Skeletal muscle satellite cell (primary cell): ENCODE measurements around the gene TMA7B.

Experiments used
- H3K27me3 ChIP-seq: 2 replicates; pipeline ENCODE4 v1.7.0; 2013; ENCODE audit warnings: low read length; ENCODE audit not compliant: control insufficient read depth, insufficient read depth
- H3K36me3 ChIP-seq: 2 replicates; pipeline ENCODE4 v1.7.0; 2013; ENCODE audit warnings: mild to moderate bottlenecking, control low read depth, low read length; ENCODE audit not compliant: insufficient read depth
- H3K4me1 ChIP-seq: 2 replicates; pipeline ENCODE4 v1.7.0; 2013; ENCODE audit warnings: low read length; ENCODE audit not compliant: control insufficient read depth, insufficient read depth
- H3K4me2 ChIP-seq: 2 replicates; pipeline ENCODE4 v1.7.0; 2013; ENCODE audit warnings: mild to moderate bottlenecking, low read length
- H3K4me3 ChIP-seq: 2 replicates; pipeline ENCODE4 v1.7.0; 2013; ENCODE audit warnings: low read length
- H3K9ac ChIP-seq: 2 replicates; pipeline ENCODE4 v1.7.0; 2013; ENCODE audit warnings: mild to moderate bottlenecking, low read depth, low read length, moderate library complexity
- H3K9me3 ChIP-seq: replicated peaks from 2 replicates; pipeline ENCODE4 v1.7.0; 2013; ENCODE audit warnings: mild to moderate bottlenecking, control low read depth, low read length

Gene TMA7B

DNA sequence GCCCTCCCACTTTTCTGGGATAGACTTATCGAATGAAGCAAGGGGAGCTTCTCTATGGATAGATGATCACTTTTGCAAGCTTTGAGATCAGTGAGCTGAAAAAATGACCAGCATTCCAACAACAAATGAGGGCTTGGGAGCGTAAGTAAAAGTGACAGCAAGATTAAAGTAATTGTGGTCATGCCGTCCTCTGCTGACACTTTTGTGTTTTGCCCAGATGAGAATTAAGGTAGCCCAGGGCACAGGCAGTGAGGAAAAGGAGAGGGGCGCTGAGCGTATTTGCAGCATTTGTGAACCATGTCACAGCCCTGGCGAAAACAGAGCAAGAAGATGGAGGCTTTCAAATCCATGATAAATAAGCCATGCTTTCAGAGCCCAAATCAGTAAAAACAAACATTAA is 24.6 kb upstream of the TMA7B start:
- Histone ChIP-seq H3K4me2 (no peak overlapping the region), H3K4me3 (no peak overlapping the region), H3K9me3 (no peaks in the 10 kb centered on the region), H3K36me3 (no peaks in the 10 kb centered on the region), H3K27me3 (peaks cover 60% of the 10 kb centered on the region), H3K9ac (no peak overlapping the region), H3K4me1 (no peaks in the 10 kb centered on the region)

GRCh38 chr22:39936523-39937145 is 23.6 kb upstream of the TMA7B start:
- Histone ChIP-seq H3K27me3 (peaks cover 51% of the 10 kb centered on the region), H3K4me2 (no peak overlapping the region), H3K9ac (no peak overlapping the region), H3K36me3 (no peaks in the 10 kb centered on the region), H3K4me1 (no peaks in the 10 kb centered on the region), H3K4me3 (no peak overlapping the region), H3K9me3 (no peaks in the 10 kb centered on the region)

DNA sequence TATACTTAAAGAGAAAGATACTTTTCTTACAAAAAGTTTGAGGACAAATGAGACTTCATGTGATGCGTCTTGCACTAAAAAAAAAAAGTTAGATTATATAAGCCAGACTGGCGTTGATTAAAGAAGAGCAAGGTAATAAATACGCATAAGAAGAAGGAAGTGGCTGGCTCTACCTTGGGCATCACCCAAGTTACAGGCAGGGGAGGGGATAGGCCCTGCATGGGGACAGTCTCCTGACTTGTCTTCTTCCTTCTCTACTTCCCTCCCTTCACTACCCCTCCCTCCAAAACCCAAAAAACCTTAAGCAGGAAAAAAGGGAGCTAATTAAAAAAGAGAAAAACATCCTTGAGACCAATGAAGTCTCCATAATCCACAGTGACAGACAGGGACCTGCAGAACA is 22.3 kb upstream of the TMA7B start:
- Histone ChIP-seq H3K36me3 (no peaks in the 10 kb centered on the region), H3K27me3 (peaks cover 45% of the 10 kb centered on the region), H3K9me3 (no peaks in the 10 kb centered on the region), H3K4me1 (no peaks in the 10 kb centered on the region), H3K4me2 (no peak overlapping the region), H3K9ac (no peak overlapping the region), H3K4me3 (no peak overlapping the region)

DNA sequence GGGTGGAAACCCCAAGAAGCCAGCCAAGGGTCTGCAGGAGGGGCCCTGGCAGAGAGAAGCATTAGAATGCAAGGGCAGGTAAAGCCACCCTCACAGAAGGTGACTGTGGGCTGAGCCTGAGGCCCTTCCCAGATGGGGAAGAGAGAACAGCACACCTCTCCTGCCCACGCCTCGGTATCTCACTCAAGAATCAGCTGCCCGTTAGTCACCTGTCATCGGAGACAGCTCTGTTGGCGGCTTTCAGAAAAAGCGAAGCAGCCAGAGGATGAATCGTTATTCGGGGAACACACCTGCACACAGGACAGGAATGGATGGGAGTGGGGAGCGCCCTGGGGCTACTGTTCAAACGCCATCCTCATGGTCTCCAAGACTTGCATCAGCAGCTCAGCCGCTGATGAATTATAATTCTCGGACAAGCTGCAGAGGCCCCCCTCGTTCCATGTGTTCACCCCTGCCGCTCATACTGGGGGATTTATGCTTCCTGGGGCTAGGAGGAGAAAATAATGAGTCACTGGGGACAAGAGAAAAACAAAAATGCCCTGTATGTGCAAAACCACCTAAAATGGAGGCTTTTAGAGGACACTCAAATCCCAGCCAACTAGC is 21.6 kb upstream of the TMA7B start:
- Histone ChIP-seq H3K9me3 (no peaks in the 10 kb centered on the region), H3K4me2 (no peak overlapping the region), H3K4me1 (no peaks in the 10 kb centered on the region), H3K4me3 (no peak overlapping the region), H3K9ac (no peak overlapping the region), H3K36me3 (no peaks in the 10 kb centered on the region), H3K27me3 (peaks cover 45% of the 10 kb centered on the region)

DNA sequence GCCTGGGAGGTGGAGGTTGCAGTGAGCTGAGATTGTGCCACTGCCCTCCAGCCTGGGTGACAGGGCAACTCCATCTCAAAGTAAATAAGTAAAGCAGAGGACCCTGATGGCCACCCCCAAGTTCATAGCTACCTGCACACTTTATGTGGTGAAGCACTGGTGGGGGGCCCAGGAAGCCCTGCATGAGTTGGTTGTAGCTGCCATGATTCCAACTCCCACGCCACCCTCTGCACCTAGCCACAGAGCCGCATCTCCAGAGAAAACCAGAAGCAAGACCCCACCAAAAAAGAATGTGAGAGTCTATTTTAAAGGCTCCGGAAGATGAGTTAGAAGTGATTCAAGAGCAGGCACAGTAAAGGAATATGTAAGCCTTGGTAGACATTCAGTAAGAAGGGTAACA is 20.4 kb upstream of the TMA7B start:
- H3K9ac ChIP-seq, result no peak overlapping the region
- H3K4me1 ChIP-seq, result no peaks in the 10 kb centered on the region
- H3K27me3 ChIP-seq, result peaks cover 33% of the 10 kb centered on the region

GRCh38 chr22:39940757-39941305 is 19.4 kb upstream of the TMA7B start:
- Histone ChIP-seq H3K9me3 (no peaks in the 10 kb centered on the region), H3K4me1 (no peaks in the 10 kb centered on the region), H3K27me3 (peaks cover 23% of the 10 kb centered on the region)

More for the DNA sequence above, 20.4 kb upstream of the TMA7B start:
- H3K36me3 ChIP-seq, result no peaks in the 10 kb centered on the region
- H3K4me2 ChIP-seq, result no peak overlapping the region
- no peak overlapping the region for H3K4me3 ChIP-seq
- H3K9me3 ChIP-seq, result no peaks in the 10 kb centered on the region

DNA sequence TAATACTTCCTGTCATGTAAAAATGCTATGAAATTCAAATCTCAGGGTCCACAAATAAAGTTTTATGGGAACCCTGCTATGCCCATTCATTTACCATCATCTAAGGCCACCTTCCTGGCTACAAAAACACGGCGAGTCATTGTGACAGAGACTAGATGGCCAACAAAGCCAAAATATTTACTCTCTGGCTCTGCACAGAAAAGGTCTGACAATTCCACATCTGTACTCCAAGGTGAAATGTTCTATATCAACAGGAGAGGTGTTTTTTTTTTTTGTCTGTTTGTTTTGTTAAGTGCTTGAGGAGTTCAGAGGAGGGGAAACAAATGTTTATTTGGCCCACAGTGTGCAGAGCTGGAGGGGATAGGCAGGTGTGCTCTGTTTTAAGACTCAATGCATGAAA is 18.6 kb upstream of the TMA7B start:
- Histone ChIP-seq H3K9me3 (no peaks in the 10 kb centered on the region), H3K9ac (no peak overlapping the region), H3K27me3 (peaks cover 19% of the 10 kb centered on the region), H3K4me2 (no peak overlapping the region), H3K36me3 (no peaks in the 10 kb centered on the region), H3K4me1 (no peaks in the 10 kb centered on the region), H3K4me3 (no peak overlapping the region)

More at GRCh38 chr22:39940757-39941305, 19.4 kb upstream of the TMA7B start:
- H3K4me2 ChIP-seq, result no peak overlapping the region
- H3K4me3 ChIP-seq, result no peak overlapping the region
- H3K36me3 ChIP-seq, result no peaks in the 10 kb centered on the region
- H3K9ac ChIP-seq, result no peak overlapping the region

DNA sequence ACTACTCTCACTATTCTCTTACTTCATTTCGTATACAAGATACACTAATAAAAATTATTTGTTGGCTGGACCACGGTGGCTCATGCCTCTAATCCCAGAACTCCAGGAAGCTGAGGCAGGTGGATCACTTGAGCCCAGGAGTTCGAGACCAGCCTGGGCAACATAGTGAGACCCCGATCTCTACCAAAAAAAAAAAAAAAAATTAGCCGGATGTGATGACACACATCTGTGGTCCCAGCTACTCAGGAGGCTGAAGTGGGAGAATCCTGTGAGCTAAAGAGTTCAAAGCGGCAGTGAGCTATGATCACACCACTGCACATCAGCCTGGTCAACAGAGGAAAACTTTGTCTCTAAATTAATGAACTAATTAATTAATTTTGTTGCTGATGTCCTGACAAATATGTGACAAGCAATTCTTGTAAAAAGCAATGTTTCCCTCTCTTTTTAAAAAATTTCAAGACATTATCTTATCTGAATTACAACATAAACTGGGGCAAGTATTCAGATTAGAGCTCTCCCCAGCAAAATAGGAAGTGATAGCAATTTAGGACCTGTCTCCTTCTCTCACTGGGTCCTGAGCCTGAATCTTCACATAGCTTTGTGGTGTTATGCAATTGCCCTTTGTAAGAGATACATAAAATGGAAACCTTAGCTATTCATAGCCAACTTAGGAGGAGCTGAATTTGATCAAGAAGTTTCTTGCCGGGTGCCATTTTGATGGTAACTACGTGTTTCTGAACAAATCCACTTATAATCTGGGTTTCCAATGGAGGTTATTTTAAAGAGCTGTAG is 17.6 kb upstream of the TMA7B start:
- H3K27me3 ChIP-seq, result peaks cover 17% of the 10 kb centered on the region
- no peak overlapping the region for H3K4me3 ChIP-seq
- no peaks in the 10 kb centered on the region for H3K9me3 ChIP-seq
- H3K36me3 ChIP-seq, result no peaks in the 10 kb centered on the region
- no peaks in the 10 kb centered on the region for H3K4me1 ChIP-seq
- no peak overlapping the region for H3K9ac ChIP-seq
- no peak overlapping the region for H3K4me2 ChIP-seq

GRCh38 chr22:39943337-39943736 is 16.9 kb upstream of the TMA7B start:
- H3K36me3 ChIP-seq, result no peaks in the 10 kb centered on the region
- H3K4me1 ChIP-seq, result no peaks in the 10 kb centered on the region
- no peak overlapping the region for H3K9ac ChIP-seq
- H3K27me3 ChIP-seq, result peaks cover 12% of the 10 kb centered on the region
- H3K4me2 ChIP-seq, result no peak overlapping the region
- H3K4me3 ChIP-seq, result no peak overlapping the region
- no peaks in the 10 kb centered on the region for H3K9me3 ChIP-seq

GRCh38 chr22:39943953-39944872 is 16.0 kb upstream of the TMA7B start:
- no peaks in the 10 kb centered on the region for H3K9me3 ChIP-seq
- no peaks in the 10 kb centered on the region for H3K36me3 ChIP-seq
- no peak overlapping the region for H3K4me3 ChIP-seq
- no peak overlapping the region for H3K4me2 ChIP-seq
- H3K27me3 ChIP-seq, result peaks cover 17% of the 10 kb centered on the region
- no peaks in the 10 kb centered on the region for H3K4me1 ChIP-seq
- H3K9ac ChIP-seq, result no peak overlapping the region

GRCh38 chr22:39946126-39946502 is 14.1 kb upstream of the TMA7B start:
- H3K4me1 ChIP-seq, result no peaks in the 10 kb centered on the region
- H3K9ac ChIP-seq, result no peak overlapping the region
- H3K9me3 ChIP-seq, result no peaks in the 10 kb centered on the region
- H3K27me3 ChIP-seq, result peaks cover 26% of the 10 kb centered on the region
- H3K4me2 ChIP-seq, result no peak overlapping the region
- no peak overlapping the region for H3K4me3 ChIP-seq
- H3K36me3 ChIP-seq, result no peaks in the 10 kb centered on the region
